Smooth muscle cell (in vitro differentiated cells): ENCODE data around the gene HCRTR1. TPM values are rescaled to one million over a fixed set of nuclear protein-coding genes. Genes with fewer than 3 reads are reported as not detected.
A peak's percentile ranks its signal among the peaks of the same experiment; 100 is the strongest.

Source experiments
- DNase-seq: peaks from one replicate; lab custom pipeline; 2025; ENCODE audit not compliant: unreplicated experiment; lab: John Stamatoyannopoulos, UW
- H2AFZ ChIP-seq: fragments of 200-600 bp; sonication (generic); 2 replicates; pipeline ENCODE4 v1.6.0; 2016; ENCODE audit warnings: antibody characterized with exemption, low read depth, mild to moderate bottlenecking
- H3F3A ChIP-seq: fragments of 200-600 bp; sonication (generic); 2 replicates; pipeline ENCODE4 v1.6.0; 2017; ENCODE audit warnings: antibody characterized with exemption, low read depth
- H3K27ac ChIP-seq: fragments of 200-600 bp; sonication (generic); 2 replicates; pipeline ENCODE4 v1.5.1; 2016; ENCODE audit warnings: low read depth, mild to moderate bottlenecking
- H3K27me3 ChIP-seq: fragments of 200-600 bp; sonication (generic); 2 replicates; pipeline ENCODE4 v1.6.1; 2016; ENCODE audit warnings: low read depth, mild to moderate bottlenecking
- H3K36me3 ChIP-seq: fragments of 200-600 bp; sonication (generic); 2 replicates; pipeline ENCODE4 v1.5.1; 2016; ENCODE audit warnings: low read depth
- H3K4me1 ChIP-seq: fragments of 200-600 bp; sonication (generic); 2 replicates; pipeline ENCODE4 v1.5.1; 2016; ENCODE audit warnings: low read depth
- H3K4me2 ChIP-seq: fragments of 200-600 bp; sonication (generic); 2 replicates; pipeline ENCODE4 v1.6.0; 2016; ENCODE audit warnings: mild to moderate bottlenecking
- H3K4me3 ChIP-seq: fragments of 200-600 bp; sonication (generic); 2 replicates; pipeline ENCODE4 v1.5.1; 2016; ENCODE audit warnings: mild to moderate bottlenecking
- H3K79me2 ChIP-seq: fragments of 200-600 bp; sonication (generic); 2 replicates; pipeline ENCODE4 v1.6.0; 2016; ENCODE audit warnings: low read depth, mild to moderate bottlenecking
- H3K9ac ChIP-seq: fragments of 200-600 bp; sonication (generic); 2 replicates; pipeline ENCODE4 v1.6.0; 2016; ENCODE audit warnings: low read depth
- H3K9me3 ChIP-seq: fragments of 200-600 bp; sonication (generic); replicated peaks from 2 replicates; pipeline ENCODE4 v1.5.1; 2016; ENCODE audit warnings: low read depth
- H4K20me1 ChIP-seq: fragments of 200-600 bp; sonication (generic); 2 replicates; pipeline ENCODE4 v1.6.0; 2016; ENCODE audit warnings: low read depth
- WGBS: methylation state at CpG from one replicate; pipeline ENCODE4 v1.1.7; 2016; ENCODE audit warnings: low lambda C conversion rate; 5-methylcytosine and 5-hydroxymethylcytosine counted together
- polyA plus RNA-seq: library from polyadenylated mRNA; unstranded; fragments of >200 nt; fragmentation: Nextera tagmentation; extraction: Ambion mirVana; gene quantifications from 2 replicates; pipeline ENCODE4 v1.2.1, GENCODE V29; 2016
- total RNA-seq: library from RNA; depleted of rRNA; stranded (reverse); fragments of >200 nt; gene quantifications from 2 replicates; pipeline ENCODE4 v1.2.3, GENCODE V29; 2014
- TF ChIP-seq, protein P1 (sequence below): fragments of 200-600 bp; sonication (generic); IDR thresholded peaks from 2 replicates; pipeline ENCODE4 v1.5.1; 2017; ENCODE audit warnings: borderline replicate concordance, mild to moderate bottlenecking, antibody characterized with exemption; ENCODE audit not compliant: insufficient read depth, poor library complexity, severe bottlenecking

HCRTR1 gene
- total and polyA plus RNA-seq, 2 experiments from 2014 or later, result 2.0 TPM; not detected in 1

DNA sequence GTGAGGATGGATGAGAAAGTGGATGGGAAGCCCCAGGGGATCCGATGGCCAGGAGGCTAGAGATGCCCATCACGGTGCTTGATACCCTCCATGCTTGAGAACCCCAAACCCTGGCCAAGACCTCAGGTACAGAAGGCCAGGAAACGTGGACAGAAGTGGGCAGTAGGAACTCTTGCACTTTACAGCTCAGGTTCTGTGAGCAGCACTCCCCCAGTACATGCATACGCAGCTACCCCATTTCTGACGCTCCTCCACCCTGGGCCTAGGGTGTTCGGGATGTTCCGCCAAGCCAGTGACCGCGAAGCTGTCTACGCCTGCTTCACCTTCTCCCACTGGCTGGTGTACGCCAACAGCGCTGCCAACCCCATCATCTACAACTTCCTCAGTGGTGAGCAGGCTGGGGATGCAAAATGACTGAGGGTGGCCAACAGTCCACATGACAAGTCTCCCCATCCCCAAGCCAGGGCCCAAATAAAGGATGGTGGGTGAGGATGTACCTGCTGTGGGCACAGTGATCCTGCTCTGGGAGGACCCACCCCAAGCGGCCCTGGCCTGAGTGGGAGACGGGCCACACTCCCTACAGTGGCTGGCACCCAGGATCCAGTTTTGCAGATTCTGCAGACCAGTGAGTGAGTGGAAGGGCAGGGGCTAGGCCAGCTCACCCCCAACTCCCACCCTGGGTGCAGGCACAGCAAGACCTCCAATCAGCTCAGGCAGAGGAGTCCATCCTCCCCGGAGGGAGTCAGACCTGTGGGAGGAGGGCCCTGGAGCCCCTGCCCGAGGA lies 7.4 kb downstream of the HCRTR1 start:
- H3K9ac ChIP-seq, result no peak overlapping the region

DNA sequence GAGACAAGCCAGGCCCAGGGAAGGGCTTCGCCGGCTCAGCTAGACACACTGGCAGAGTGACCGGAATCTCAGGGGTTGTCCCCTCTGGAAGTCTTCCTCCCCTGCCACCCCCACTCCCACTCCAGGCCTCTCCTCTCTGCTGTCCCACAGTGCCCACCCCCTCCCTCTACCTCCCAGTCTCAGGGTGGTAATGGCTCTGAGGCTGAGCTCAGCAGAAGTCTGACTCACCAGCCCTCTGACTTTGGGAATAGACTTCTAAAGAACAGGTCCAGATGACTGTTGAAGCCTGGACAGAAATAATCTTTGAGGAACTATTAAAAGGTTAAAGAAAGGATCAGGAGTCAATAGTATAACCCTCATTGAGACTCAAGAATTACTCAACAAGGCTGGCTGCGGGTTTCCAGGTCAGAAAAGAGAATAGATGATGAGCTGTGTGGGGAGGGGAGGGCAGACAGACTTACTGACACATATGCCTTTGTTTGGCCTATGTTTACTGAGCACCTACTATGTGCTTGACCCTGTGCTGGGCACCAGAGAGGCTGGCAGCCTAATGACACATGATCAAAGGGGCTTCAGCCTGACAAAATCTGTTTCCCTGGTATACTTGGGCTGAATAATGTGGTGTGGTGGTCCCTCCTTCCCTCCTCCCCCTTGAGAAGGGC lies 8.2 kb downstream of the HCRTR1 start:
- Histone ChIP-seq H3K36me3 (no peaks in the 10 kb centered on the region), H3K4me2 (peak overlapping the region; percentile 78), H3K4me1 (peaks cover 31% of the 10 kb centered on the region), H3K27ac (peak overlapping the region; percentile 93), H4K20me1 (peaks cover 12% of the 10 kb centered on the region), H3K9me3 (no peaks in the 10 kb centered on the region), H3K27me3 (no peaks in the 10 kb centered on the region), H3F3A (peaks cover 26% of the 10 kb centered on the region), H3K79me2 (no peaks in the 10 kb centered on the region), H3K4me3 (no peak overlapping the region), H3K9ac (peak overlapping the region; percentile 71), H2AFZ (no peak overlapping the region)
- TF ChIP-seq, protein P1, sequence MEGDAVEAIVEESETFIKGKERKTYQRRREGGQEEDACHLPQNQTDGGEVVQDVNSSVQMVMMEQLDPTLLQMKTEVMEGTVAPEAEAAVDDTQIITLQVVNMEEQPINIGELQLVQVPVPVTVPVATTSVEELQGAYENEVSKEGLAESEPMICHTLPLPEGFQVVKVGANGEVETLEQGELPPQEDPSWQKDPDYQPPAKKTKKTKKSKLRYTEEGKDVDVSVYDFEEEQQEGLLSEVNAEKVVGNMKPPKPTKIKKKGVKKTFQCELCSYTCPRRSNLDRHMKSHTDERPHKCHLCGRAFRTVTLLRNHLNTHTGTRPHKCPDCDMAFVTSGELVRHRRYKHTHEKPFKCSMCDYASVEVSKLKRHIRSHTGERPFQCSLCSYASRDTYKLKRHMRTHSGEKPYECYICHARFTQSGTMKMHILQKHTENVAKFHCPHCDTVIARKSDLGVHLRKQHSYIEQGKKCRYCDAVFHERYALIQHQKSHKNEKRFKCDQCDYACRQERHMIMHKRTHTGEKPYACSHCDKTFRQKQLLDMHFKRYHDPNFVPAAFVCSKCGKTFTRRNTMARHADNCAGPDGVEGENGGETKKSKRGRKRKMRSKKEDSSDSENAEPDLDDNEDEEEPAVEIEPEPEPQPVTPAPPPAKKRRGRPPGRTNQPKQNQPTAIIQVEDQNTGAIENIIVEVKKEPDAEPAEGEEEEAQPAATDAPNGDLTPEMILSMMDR, result no peak
- WGBS, result 30% methylated on average over 4 of the region's 4 CpGs
- no peak for DNase-seq

More for the DNA sequence above, 7.4 kb downstream of the HCRTR1 start:
- peaks cover 31% of the 10 kb centered on the region for H3K4me1 ChIP-seq
- H3K9me3 ChIP-seq, result no peaks in the 10 kb centered on the region
- no peaks in the 10 kb centered on the region for H3K36me3 ChIP-seq
- H4K20me1 ChIP-seq, result peaks cover 12% of the 10 kb centered on the region
- peaks cover 26% of the 10 kb centered on the region for H3F3A ChIP-seq
- peak overlapping the region; percentile 93 for H3K27ac ChIP-seq
- no peaks in the 10 kb centered on the region for H3K27me3 ChIP-seq
- WGBS, result 89% methylated on average over 16 of the region's 16 CpGs
- no peak overlapping the region for H2AFZ ChIP-seq
- H3K4me2 ChIP-seq, result peak overlapping the region; percentile 78
- TF ChIP-seq, protein P1, result no peak
- H3K79me2 ChIP-seq, result no peaks in the 10 kb centered on the region
- no peak for DNase-seq
- H3K4me3 ChIP-seq, result no peak overlapping the region

DNA sequence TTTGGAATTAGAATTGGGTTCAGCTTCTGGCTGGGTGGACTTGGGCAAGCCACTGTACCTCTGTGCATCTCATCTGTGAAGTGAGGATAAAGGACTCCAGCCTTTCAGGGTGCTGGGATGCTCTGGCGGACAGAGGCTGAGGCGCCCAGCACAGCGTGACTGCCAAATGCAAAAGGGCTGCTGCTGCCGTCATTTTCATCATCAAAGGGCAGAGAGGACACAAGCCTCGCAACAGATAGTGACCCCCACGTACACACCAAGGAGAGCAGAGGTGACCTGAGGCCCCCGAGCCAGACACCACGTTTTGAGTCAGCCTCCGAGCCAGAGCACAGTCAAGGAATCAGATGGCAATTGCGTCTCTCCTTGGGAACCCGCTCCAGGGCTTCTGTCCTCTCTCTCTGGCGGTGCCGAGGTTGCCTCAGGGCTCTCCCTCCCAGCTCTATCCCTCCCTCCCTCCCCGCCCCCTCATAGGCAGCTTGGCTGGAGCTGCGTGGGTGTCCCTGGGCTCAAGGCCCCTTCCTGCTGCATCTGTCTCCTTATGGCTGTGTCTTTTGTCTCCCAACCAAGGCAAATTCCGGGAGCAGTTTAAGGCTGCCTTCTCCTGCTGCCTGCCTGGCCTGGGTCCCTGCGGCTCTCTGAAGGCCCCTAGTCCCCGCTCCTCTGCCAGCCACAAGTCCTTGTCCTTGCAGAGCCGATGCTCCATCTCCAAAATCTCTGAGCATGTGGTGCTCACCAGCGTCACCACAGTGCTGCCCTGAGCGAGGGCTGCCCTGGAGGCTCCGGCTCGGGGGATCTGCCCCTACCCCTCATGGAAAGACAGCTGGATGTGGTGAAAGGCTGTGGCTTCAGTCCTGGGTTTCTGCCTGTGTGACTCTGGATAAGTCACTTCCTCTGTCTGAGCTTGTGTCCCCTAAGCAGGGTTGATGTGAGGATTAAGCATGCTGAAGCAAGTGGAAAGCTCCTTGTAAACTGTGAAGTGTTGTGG lies 9.0 kb downstream of the HCRTR1 start:
- no peak overlapping the region for H2AFZ ChIP-seq
- peak; percentile 23 for DNase-seq

More for the DNA sequence above, 9.0 kb downstream of the HCRTR1 start:
- Histone ChIP-seq H3K79me2 (no peaks in the 10 kb centered on the region), H3K4me2 (peak overlapping the region; percentile 78), H4K20me1 (peaks cover 12% of the 10 kb centered on the region), H3K4me1 (peaks cover 31% of the 10 kb centered on the region), H3F3A (peaks cover 26% of the 10 kb centered on the region), H3K36me3 (no peaks in the 10 kb centered on the region), H3K27ac (peak overlapping the region; percentile 93), H3K9ac (peak overlapping the region; percentile 71), H3K9me3 (no peaks in the 10 kb centered on the region), H3K4me3 (no peak overlapping the region), H3K27me3 (no peaks in the 10 kb centered on the region)
- TF ChIP-seq, protein P1, result no peak
- WGBS, result 20% methylated on average over 21 of the region's 23 CpGs
